ENCODE results near the gene LIMA1.

The LIMA1 gene

GRCh38 chr12:50232206-50232605 is 51.1 kb downstream of the LIMA1 start:
- TF ChIP-seq, protein P1, sequence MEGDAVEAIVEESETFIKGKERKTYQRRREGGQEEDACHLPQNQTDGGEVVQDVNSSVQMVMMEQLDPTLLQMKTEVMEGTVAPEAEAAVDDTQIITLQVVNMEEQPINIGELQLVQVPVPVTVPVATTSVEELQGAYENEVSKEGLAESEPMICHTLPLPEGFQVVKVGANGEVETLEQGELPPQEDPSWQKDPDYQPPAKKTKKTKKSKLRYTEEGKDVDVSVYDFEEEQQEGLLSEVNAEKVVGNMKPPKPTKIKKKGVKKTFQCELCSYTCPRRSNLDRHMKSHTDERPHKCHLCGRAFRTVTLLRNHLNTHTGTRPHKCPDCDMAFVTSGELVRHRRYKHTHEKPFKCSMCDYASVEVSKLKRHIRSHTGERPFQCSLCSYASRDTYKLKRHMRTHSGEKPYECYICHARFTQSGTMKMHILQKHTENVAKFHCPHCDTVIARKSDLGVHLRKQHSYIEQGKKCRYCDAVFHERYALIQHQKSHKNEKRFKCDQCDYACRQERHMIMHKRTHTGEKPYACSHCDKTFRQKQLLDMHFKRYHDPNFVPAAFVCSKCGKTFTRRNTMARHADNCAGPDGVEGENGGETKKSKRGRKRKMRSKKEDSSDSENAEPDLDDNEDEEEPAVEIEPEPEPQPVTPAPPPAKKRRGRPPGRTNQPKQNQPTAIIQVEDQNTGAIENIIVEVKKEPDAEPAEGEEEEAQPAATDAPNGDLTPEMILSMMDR (IDR thresholded peaks at IDR 0.05; ENCODE audit: low read depth, low read length), result no peak

GRCh38 chr12:50231346-50231745 is 52.0 kb downstream of the LIMA1 start:
- TF ChIP-seq, protein P1 (IDR thresholded peaks at IDR 0.05; ENCODE audit: low read depth, low read length), result no peak
- DNase-seq (ENCODE audit: extremely low read depth, low read depth), result no peak

More at GRCh38 chr12:50232206-50232605, 51.1 kb downstream of the LIMA1 start:
- no peak for DNase-seq (ENCODE audit: extremely low read depth, low read depth)

GRCh38 chr12:50230217-50230616 is 53.1 kb downstream of the LIMA1 start:
- TF ChIP-seq, protein P1 (IDR thresholded peaks at IDR 0.05; ENCODE audit: low read depth, low read length), result no peak

GRCh38 chr12:50224026-50224692 is 59.2 kb downstream of the LIMA1 start:
- no peak for DNase-seq (ENCODE audit: extremely low read depth, low read depth)
- TF ChIP-seq, protein P1 (IDR thresholded peaks at IDR 0.05; ENCODE audit: low read depth, low read length), result no peak

More at GRCh38 chr12:50230217-50230616, 53.1 kb downstream of the LIMA1 start:
- no peak for DNase-seq (ENCODE audit: extremely low read depth, low read depth)

DNA sequence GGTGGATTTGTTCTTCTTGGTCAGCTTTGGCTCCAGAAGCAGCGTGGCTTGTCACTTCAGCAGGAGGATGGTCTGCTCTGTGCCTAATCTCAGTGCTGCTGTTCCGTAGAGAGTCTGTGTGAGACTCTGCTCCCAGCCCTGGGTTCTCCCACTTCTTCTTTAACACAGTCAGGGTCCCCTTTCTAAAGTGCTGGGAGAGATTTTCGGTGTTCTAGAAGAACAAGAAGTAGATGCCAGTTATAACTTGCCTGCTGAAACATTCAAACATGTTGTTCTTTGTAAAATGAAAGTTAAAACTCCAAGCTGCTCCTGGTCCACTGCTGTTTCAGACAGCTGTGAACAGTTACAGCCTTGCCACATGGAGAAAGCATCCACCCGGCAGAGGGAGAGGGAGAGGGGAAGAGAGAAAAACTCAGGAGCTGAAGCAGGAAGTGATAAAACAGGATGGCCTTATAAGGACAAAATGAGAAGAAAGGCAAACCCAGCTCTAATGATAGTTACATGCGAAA is 61.0 kb downstream of the LIMA1 start:
- TF ChIP-seq, protein P1 (IDR thresholded peaks at IDR 0.05; ENCODE audit: low read depth, low read length), result peak; percentile 53
- peak; percentile 89 for DNase-seq (ENCODE audit: extremely low read depth, low read depth)

DNA sequence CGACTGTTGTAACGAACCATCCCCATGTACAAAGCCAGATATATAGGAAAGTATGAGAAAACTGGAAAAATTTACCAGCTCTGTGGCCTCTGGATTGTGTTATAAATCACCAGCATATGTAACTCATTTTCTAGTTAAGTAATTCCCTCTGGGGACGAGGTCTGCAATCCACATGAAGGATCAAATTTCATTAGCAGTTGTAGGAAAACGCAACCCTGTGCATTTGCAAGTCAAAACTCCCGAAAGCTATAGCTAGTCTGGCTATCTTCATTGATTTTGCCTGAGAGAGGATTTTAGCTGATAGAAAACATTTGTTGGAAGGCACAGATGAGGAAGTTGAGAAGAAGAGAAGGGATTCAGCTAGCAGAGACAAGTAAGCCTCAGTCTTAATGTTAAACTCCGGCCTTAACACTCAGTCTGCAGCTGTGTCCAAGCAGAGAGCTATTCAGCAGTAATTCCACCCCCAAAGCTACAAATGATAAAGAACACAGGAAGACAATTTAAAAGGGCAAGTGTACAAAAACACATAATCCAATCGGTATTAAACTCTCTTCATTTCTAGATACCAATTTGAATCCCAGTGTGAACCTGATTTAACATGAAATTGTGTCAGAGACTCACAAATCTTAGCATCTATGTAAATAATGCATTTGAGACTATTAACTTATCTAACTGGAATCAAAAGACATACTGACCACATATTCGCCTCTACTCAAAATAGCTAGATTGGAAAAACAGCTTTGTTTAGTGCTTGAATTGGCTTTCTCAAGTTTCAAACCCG is 61.9 kb downstream of the LIMA1 start:
- DNase-seq (ENCODE audit: extremely low read depth, low read depth), result peak; percentile 95
- TF ChIP-seq, protein P1 (IDR thresholded peaks at IDR 0.05; ENCODE audit: low read depth, low read length), result no peak
